Lower leg skin (tissue), 3 donors: ENCODE data around the gene BNIP3.

Experiments used
- POLR2A ChIP-seq, 2 donors: fragments of 450-650 bp; IDR thresholded peaks; one replicate each; pipeline ENCODE4 v1.6.1; 2016 to 2017; ENCODE audit warnings: antibody characterized with exemption in 2 of 2, mild to moderate bottlenecking in 1 of 2, moderate library complexity in 1 of 2
- TF ChIP-seq, protein P1 (sequence below), 3 donors: fragments of 450-650 bp; IDR thresholded peaks; one replicate each; pipeline ENCODE4 v1.5.1; 2016; ENCODE audit warnings: antibody characterized with exemption in 3 of 3, mild to moderate bottlenecking in 3 of 3, moderate library complexity in 2 of 3

DNA sequence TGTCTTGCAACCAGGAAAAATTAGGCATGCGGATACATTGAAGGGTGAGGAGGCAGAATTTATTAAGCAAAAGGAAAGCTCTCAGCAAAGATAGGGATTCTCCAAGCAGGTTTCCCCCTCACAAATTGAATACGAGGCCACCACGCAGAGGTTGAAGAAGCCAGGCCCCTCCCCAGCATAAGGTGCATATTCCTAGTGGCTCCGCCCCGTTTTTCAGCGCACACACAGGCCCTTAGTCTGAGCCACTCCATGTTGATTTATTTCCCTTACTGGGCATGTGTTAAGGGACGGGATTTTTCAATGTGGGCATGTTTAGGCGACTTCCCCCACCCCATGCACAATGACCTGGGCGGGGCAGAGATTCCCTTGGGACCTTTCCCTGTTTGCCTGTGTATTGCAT, 56.0 kb downstream of the BNIP3 start:
- TF ChIP-seq, protein P1, sequence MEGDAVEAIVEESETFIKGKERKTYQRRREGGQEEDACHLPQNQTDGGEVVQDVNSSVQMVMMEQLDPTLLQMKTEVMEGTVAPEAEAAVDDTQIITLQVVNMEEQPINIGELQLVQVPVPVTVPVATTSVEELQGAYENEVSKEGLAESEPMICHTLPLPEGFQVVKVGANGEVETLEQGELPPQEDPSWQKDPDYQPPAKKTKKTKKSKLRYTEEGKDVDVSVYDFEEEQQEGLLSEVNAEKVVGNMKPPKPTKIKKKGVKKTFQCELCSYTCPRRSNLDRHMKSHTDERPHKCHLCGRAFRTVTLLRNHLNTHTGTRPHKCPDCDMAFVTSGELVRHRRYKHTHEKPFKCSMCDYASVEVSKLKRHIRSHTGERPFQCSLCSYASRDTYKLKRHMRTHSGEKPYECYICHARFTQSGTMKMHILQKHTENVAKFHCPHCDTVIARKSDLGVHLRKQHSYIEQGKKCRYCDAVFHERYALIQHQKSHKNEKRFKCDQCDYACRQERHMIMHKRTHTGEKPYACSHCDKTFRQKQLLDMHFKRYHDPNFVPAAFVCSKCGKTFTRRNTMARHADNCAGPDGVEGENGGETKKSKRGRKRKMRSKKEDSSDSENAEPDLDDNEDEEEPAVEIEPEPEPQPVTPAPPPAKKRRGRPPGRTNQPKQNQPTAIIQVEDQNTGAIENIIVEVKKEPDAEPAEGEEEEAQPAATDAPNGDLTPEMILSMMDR (IDR thresholded peaks at IDR 0.05), result no peak
- TF ChIP-seq POLR2A (IDR thresholded peaks at IDR 0.05), result no peak
